Measurements from ENCODE around the gene CXCL12.

DNA sequence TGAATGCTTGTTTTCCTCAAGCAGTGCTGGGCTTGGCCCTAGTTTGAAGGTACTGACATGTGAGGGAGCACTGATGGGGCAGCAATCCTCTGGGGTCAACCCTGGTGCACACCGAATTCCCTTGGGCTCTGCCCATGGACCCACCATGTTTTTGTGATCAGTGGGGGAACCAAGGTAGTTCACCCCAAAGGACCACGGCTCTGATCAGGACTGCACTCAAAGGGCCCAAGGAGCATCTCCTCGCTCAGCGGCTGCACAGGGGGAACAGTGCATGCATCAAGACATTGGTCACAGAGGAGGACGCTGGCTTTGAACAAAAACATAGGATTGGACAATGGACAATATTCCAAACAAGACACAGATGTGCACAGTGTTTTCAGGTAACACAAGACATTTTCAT lies 12.7 kb downstream of the CXCL12 start:
- TF ChIP-seq, protein P1, sequence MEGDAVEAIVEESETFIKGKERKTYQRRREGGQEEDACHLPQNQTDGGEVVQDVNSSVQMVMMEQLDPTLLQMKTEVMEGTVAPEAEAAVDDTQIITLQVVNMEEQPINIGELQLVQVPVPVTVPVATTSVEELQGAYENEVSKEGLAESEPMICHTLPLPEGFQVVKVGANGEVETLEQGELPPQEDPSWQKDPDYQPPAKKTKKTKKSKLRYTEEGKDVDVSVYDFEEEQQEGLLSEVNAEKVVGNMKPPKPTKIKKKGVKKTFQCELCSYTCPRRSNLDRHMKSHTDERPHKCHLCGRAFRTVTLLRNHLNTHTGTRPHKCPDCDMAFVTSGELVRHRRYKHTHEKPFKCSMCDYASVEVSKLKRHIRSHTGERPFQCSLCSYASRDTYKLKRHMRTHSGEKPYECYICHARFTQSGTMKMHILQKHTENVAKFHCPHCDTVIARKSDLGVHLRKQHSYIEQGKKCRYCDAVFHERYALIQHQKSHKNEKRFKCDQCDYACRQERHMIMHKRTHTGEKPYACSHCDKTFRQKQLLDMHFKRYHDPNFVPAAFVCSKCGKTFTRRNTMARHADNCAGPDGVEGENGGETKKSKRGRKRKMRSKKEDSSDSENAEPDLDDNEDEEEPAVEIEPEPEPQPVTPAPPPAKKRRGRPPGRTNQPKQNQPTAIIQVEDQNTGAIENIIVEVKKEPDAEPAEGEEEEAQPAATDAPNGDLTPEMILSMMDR (IDR thresholded peaks at IDR 0.05; ENCODE audit: poor library complexity, severe bottlenecking) = no peak
- TF ChIP-seq EZH2 (IDR thresholded peaks at IDR 0.05; ENCODE audit: borderline replicate concordance, insufficient read depth, low read length, poor library complexity, severe bottlenecking) (no peak), SMC3 (conservative IDR thresholded peaks at IDR 0.05; ENCODE audit: poor library complexity) (no peak), MXI1 (conservative IDR thresholded peaks at IDR 0.05; ENCODE audit: poor library complexity, severe bottlenecking) (no peak), POLR2AphosphoS5 (IDR thresholded peaks at IDR 0.05) (no peak)
